H9 (cell line): ENCODE results near the gene MCF2L. TPM values are rescaled to one million over a fixed set of nuclear protein-coding genes. Genes with fewer than 3 reads are reported as not detected.

Source experiments
- DNase-seq: peaks from one replicate; pipeline ENCODE4 v3.0.0-alpha.2; 2017
- H2AFZ ChIP-seq: one replicate; pipeline ENCODE4 v1.6.1; 2013; ENCODE audit warnings: mild to moderate bottlenecking, low read length, control low read depth, moderate library complexity
- H2AK5ac ChIP-seq: 2 replicates; pipeline ENCODE4 v1.6.1; 2013; ENCODE audit warnings: low read length, control low read depth, mixed read lengths; ENCODE audit not compliant: insufficient read length
- H2BK120ac ChIP-seq: one replicate; pipeline ENCODE4 v1.6.1; 2013; ENCODE audit warnings: low read depth, mild to moderate bottlenecking, low read length, control low read depth, inconsistent platforms; ENCODE audit not compliant: poor library complexity, severe bottlenecking
- H2BK12ac ChIP-seq: 2 replicates; pipeline ENCODE4 v1.6.1; 2013; ENCODE audit warnings: low read length, control low read depth, mixed read lengths, low read depth; ENCODE audit not compliant: insufficient read length
- H2BK15ac ChIP-seq: 2 replicates; pipeline ENCODE4 v1.6.1; 2013; ENCODE audit warnings: low read depth, low read length, control low read depth
- H2BK20ac ChIP-seq: one replicate; pipeline ENCODE4 v1.6.1; 2013; ENCODE audit warnings: low read depth, mild to moderate bottlenecking, low read length, control low read depth, inconsistent platforms; ENCODE audit not compliant: poor library complexity, severe bottlenecking
- H2BK5ac ChIP-seq: 2 replicates; pipeline ENCODE4 v1.6.1; 2013; ENCODE audit warnings: low read length, control low read depth, mixed read lengths; ENCODE audit not compliant: insufficient read length
- H3K14ac ChIP-seq: 2 replicates; pipeline ENCODE4 v1.6.1; 2013; ENCODE audit warnings: low read length, control low read depth; ENCODE audit not compliant: insufficient read depth
- H3K18ac ChIP-seq: 2 replicates; pipeline ENCODE4 v1.6.1; 2013; ENCODE audit warnings: low read depth, mild to moderate bottlenecking, mixed read lengths, low read length, control low read depth; ENCODE audit not compliant: insufficient read length
- H3K23ac ChIP-seq: 2 replicates; pipeline ENCODE4 v1.6.1; 2013; ENCODE audit warnings: low read length, control low read depth, mixed read lengths, low read depth; ENCODE audit not compliant: insufficient read length
- H3K23me2 ChIP-seq: 2 replicates; pipeline ENCODE4 v1.6.1; 2013; ENCODE audit warnings: low read depth, mild to moderate bottlenecking, mixed read lengths, low read length, control low read depth; ENCODE audit not compliant: insufficient read length, poor library complexity, severe bottlenecking
- H3K27ac ChIP-seq: 2 replicates; pipeline ENCODE4 v1.5.1; 2013; ENCODE audit warnings: low read length, control low read depth, mixed read lengths, low read depth; ENCODE audit not compliant: insufficient read length
- H3K27me3 ChIP-seq: 2 replicates; pipeline ENCODE4 v1.6.1; 2013; ENCODE audit warnings: low read length, control low read depth, inconsistent platforms; ENCODE audit not compliant: insufficient read depth
- H3K4ac ChIP-seq: 2 replicates; pipeline ENCODE4 v1.6.1; 2013; ENCODE audit warnings: low read depth, mild to moderate bottlenecking, control low read depth, inconsistent platforms, low read length, moderate library complexity
- H3K4me1 ChIP-seq: 2 replicates; pipeline ENCODE4 v1.6.1; 2013; ENCODE audit warnings: low read length, control low read depth, inconsistent platforms; ENCODE audit not compliant: insufficient read depth
- H3K4me2 ChIP-seq: 2 replicates; pipeline ENCODE4 v1.6.1; 2013; ENCODE audit warnings: low read length, control low read depth, mixed read lengths; ENCODE audit not compliant: insufficient read length, insufficient read depth
- H3K56ac ChIP-seq: 2 replicates; pipeline ENCODE4 v1.6.1; 2013; ENCODE audit warnings: low read depth, mild to moderate bottlenecking, mixed read lengths, low read length, control low read depth; ENCODE audit not compliant: insufficient read length
- H3K79me1 ChIP-seq: 2 replicates; pipeline ENCODE4 v1.6.1; 2013; ENCODE audit warnings: low read depth, mild to moderate bottlenecking, moderate library complexity, low read length, control low read depth, inconsistent platforms; ENCODE audit not compliant: insufficient read depth, poor library complexity, severe bottlenecking
- H3K79me2 ChIP-seq: 2 replicates; pipeline ENCODE4 v1.6.1; 2013; ENCODE audit warnings: low read length, control low read depth, inconsistent platforms; ENCODE audit not compliant: insufficient read depth
- H3K9ac ChIP-seq: 2 replicates; pipeline ENCODE4 v1.6.1; 2013; ENCODE audit warnings: low read length, control low read depth, mixed read lengths; ENCODE audit not compliant: insufficient read length; ENCODE audit errors: extremely low read depth
- H3K9me3 ChIP-seq: one replicate; pipeline ENCODE4 v1.6.1; 2013; ENCODE audit warnings: low read depth, low read length, inconsistent platforms; ENCODE audit not compliant: control insufficient read depth
- H3T11ph ChIP-seq: one replicate; pipeline ENCODE4 v1.6.1; 2013; ENCODE audit warnings: mild to moderate bottlenecking, low read length, control low read depth, inconsistent platforms
- H4K20me1 ChIP-seq: one replicate; pipeline ENCODE4 v1.6.1; 2013; ENCODE audit not compliant: control insufficient read depth, insufficient read length, insufficient read depth
- H4K5ac ChIP-seq: 2 replicates; pipeline ENCODE4 v1.6.1; 2013; ENCODE audit warnings: low read depth, mild to moderate bottlenecking, mixed read lengths, low read length, control low read depth; ENCODE audit not compliant: insufficient read length
- H4K8ac ChIP-seq: replicated peaks from 2 replicates; pipeline ENCODE4 v1.6.1; 2013; ENCODE audit warnings: low read length, control low read depth, mixed read lengths, low read depth; ENCODE audit not compliant: insufficient read length
- H4K91ac ChIP-seq: 2 replicates; pipeline ENCODE4 v1.6.1; 2013; ENCODE audit warnings: low read depth, mild to moderate bottlenecking, moderate library complexity, mixed read lengths, low read length, control low read depth; ENCODE audit not compliant: insufficient read length
- H3K27ac Mint-ChIP-seq, 3 experiments: 2 replicates in 2 of 3; 3 replicates in 1 of 3; pipeline ENCODE4 v1.8.0; 2020 to 2021; ENCODE audit warnings: mixed read lengths in 3 of 3, mild to moderate bottlenecking in 1 of 3, moderate library complexity in 1 of 3
- H3K27me3 Mint-ChIP-seq: 2 replicates; pipeline ENCODE4 v1.8.0; 2021; ENCODE audit warnings: low read depth, mild to moderate bottlenecking, moderate library complexity, mixed read lengths
- H3K36me3 Mint-ChIP-seq, 3 experiments: 2 replicates in 2 of 3; 3 replicates in 1 of 3; pipeline ENCODE4 v1.8.0; 2020 to 2021; ENCODE audit warnings: low read depth in 3 of 3, mixed read lengths in 3 of 3; ENCODE audit not compliant: insufficient read depth in 1 of 3
- H3K4me1 Mint-ChIP-seq, 2 experiments: 2 replicates each; pipeline ENCODE4 v1.8.0; 2020; ENCODE audit warnings: mixed read lengths in 2 of 2
- H3K4me3 Mint-ChIP-seq, 2 experiments: 2 replicates in 1 of 2; 3 replicates in 1 of 2; pipeline ENCODE4 v1.8.0; 2020 to 2021; ENCODE audit warnings: mild to moderate bottlenecking in 2 of 2, mixed read lengths in 2 of 2, moderate library complexity in 1 of 2
- H3K9me3 Mint-ChIP-seq, 2 experiments: 2 replicates in 1 of 2; 3 replicates in 1 of 2; pipeline ENCODE4 v1.8.0; 2020; ENCODE audit warnings: mild to moderate bottlenecking in 2 of 2, mixed read lengths in 2 of 2, moderate library complexity in 1 of 2
- CTCF ChIP-seq: fragments of 200-600 bp; sonication (generic); conservative IDR thresholded peaks from 3 replicates; pipeline ENCODE4 v1.8.0; 2021; ENCODE audit warnings: antibody characterized with exemption, mild to moderate bottlenecking
- WGBS: extraction: QIAGEN DNeasy Blood & Tissue Kit; methylation state at CpG from one replicate; pipeline ENCODE4 v1.1.7; 2013; ENCODE audit warnings: missing lambda C conversion rate, low lambda C conversion rate, mixed read lengths; ENCODE audit not compliant: insufficient read length; ENCODE audit errors: extremely low coverage; 5-methylcytosine and 5-hydroxymethylcytosine counted together
- total RNA-seq: library from RNA; stranded (reverse); gene quantifications from 2 replicates; pipeline ENCODE4 v1.2.1, GENCODE V29; 2021

MCF2L gene
- total RNA-seq, 1 experiment from 2014 or later = 18.5 TPM

- Histone ChIP-seq H3K4ac (no peak overlapping the region), H4K20me1 (no peaks in the 10 kb centered on the region), H3K14ac (no peak overlapping the region), H4K8ac (no peak overlapping the region), H3K9me3 (no peaks in the 10 kb centered on the region), H2BK12ac (no peak overlapping the region), H4K91ac (no peak overlapping the region), H3K27ac (no peak overlapping the region), H2BK120ac (no peak overlapping the region), H3K4me2 (no peak overlapping the region), H2AK5ac (no peak overlapping the region), H3K79me1 (no peaks in the 10 kb centered on the region), H3K18ac (no peak overlapping the region), H3K4me1 (no peaks in the 10 kb centered on the region), H2BK15ac (no peak overlapping the region), H3K9ac (no peak overlapping the region), H2BK20ac (no peak overlapping the region), H4K5ac (no peak overlapping the region), H3K23ac (no peak overlapping the region), H2BK5ac (no peak overlapping the region), H2AFZ (no peak overlapping the region), H3T11ph (no peak overlapping the region), H3K79me2 (no peaks in the 10 kb centered on the region), H3K23me2 (no peaks in the 10 kb centered on the region), H3K27me3 (no peaks in the 10 kb centered on the region), H3K56ac (no peak overlapping the region)
- H3K27ac Mint-ChIP-seq = peak overlapping the region in 1 of 3 experiments; percentile 35; a peak in 2 of 7 replicates
- peaks cover 4% of the 10 kb centered on the region for H3K27me3 Mint-ChIP-seq
- H3K36me3 Mint-ChIP-seq = peaks cover 0 to 4% (median 3%) of the 10 kb centered on the region in 3 experiments; a peak in 4 of 7 replicates
- H3K9me3 Mint-ChIP-seq = peaks cover 10 to 15% of the 10 kb centered on the region in 2 experiments; a peak in 4 of 5 replicates
- no CpG with 5 or more reads among the region's 20 CpGs for whole genome bisulfite sequencing
- TF ChIP-seq CTCF = 0 out of 3 replicates have a peak, but pooled peaks have one; percentile 9
- no peak overlapping the region for H3K4me3 Mint-ChIP-seq
- DNase-seq = no peak
- H3K4me1 Mint-ChIP-seq = peaks cover 2% of the 10 kb centered on the region in 2 experiments; a peak in 2 of 4 replicates
These were observed 66.3 kb downstream of the MCF2L start for GRCh38 chr13:113035213-113035800.
